Stimulated activated CD4-positive, alpha-beta T cell treated with anti-CD3 and anti-CD28 coated beads, Interleukin-4, amount 100 ng/mL, for 48 hours (primary cell): ENCODE results near the gene NR2C2AP.

Experiments
- DNase-seq, 2 donors: peaks; one replicate each; pipeline ENCODE4 v3.0.0-alpha.2; 2020; ENCODE audit warnings: low read depth in 2 of 2

The NR2C2AP gene

GRCh38 chr19:19152668-19153384, 50.4 kb downstream of the NR2C2AP start:
- no peak for DNase-seq

- no peak for DNase-seq
These were observed 51.8 kb downstream of the NR2C2AP start for GRCh38 chr19:19151418-19151817.
